ENCODE results near the gene KIAA1210. TPM values are rescaled to one million over a fixed set of nuclear protein-coding genes. Genes with fewer than 3 reads are reported as not detected.

Gene KIAA1210
- total RNA-seq, 6 experiments from 2014 or later = 0.02 TPM; not detected in 5

GRCh38 chrX:119072744-119073143 lies 54.9 kb downstream of the KIAA1210 start, which contains the start of gene CT47C1:
TSS of gene CT47C1 (plus strand) at chrX:119072993. CDS start at chrX:119073226, 233 bp downstream.
- Histone ChIP-seq H3K9me3 (no peaks in the 10 kb centered on the region), H3K27me3 (no peaks in the 10 kb centered on the region)
- no peak for ATAC-seq

GRCh38 chrX:119071381-119071780 lies 56.2 kb downstream of the KIAA1210 start:
- no peak overlapping the region for H3K27ac ChIP-seq
- no peak overlapping the region for H3K4me3 ChIP-seq
- H3K9me3 ChIP-seq = no peaks in the 10 kb centered on the region
- WGBS (ENCODE audit: insufficient coverage, low coverage, low lambda C conversion rate, missing lambda C conversion rate) = 33% methylated on average over 1 of the region's 2 CpGs
- no peak for TF ChIP-seq CTCF (IDR thresholded peaks at IDR 0.05)
- no peak for TF ChIP-seq POLR2A (IDR thresholded peaks at IDR 0.05)
- no peaks in the 10 kb centered on the region for H3K36me3 ChIP-seq
- intact Hi-C loops (cut with DNase I) = no loop called here
- H3K27me3 ChIP-seq = no peaks in the 10 kb centered on the region
- DNase-seq (no peak), ATAC-seq (no peak)
- H3K4me1 ChIP-seq = no peaks in the 10 kb centered on the region

More at GRCh38 chrX:119072744-119073143, 54.9 kb downstream of the KIAA1210 start, which contains the start of gene CT47C1:
- no peak for DNase-seq
- TF ChIP-seq POLR2A (IDR thresholded peaks at IDR 0.05) (no peak), CTCF (IDR thresholded peaks at IDR 0.05) (no peak)
- Histone ChIP-seq H3K4me3 (no peak within 1 kb of the TSS), H3K4me1 (no peaks in the 10 kb centered on the region), H3K36me3 (no peaks in the 10 kb centered on the region), H3K27ac (no peak within 1 kb of the TSS)
- WGBS (ENCODE audit: insufficient coverage, low coverage, low lambda C conversion rate, missing lambda C conversion rate) = 73% methylated on average over 5 of the region's 6 CpGs
- intact Hi-C loops (cut with DNase I) = no loop called here

- DNase-seq (no peak), ATAC-seq (no peak)
- no peak for TF ChIP-seq CTCF (IDR thresholded peaks at IDR 0.05)
- Histone ChIP-seq H3K27ac (no peak overlapping the region), H3K27me3 (no peaks in the 10 kb centered on the region), H3K9me3 (no peaks in the 10 kb centered on the region), H3K36me3 (no peaks in the 10 kb centered on the region), H3K4me1 (no peaks in the 10 kb centered on the region), H3K4me3 (no peak overlapping the region)
- intact Hi-C loops (cut with DNase I) = no loop called here
- 90% methylated on average over 1 of the region's 1 CpG for WGBS (ENCODE audit: insufficient coverage, low coverage, low lambda C conversion rate, missing lambda C conversion rate)
These were observed 57.9 kb downstream of the KIAA1210 start for GRCh38 chrX:119069762-119070161.

GRCh38 chrX:119069128-119069527 lies 58.5 kb downstream of the KIAA1210 start:
- no peak overlapping the region for H3K27ac ChIP-seq
- no peaks in the 10 kb centered on the region for H3K9me3 ChIP-seq
- intact Hi-C loops (cut with DNase I) = no loop called here
- no peaks in the 10 kb centered on the region for H3K27me3 ChIP-seq
- TF ChIP-seq POLR2A (IDR thresholded peaks at IDR 0.05) (no peak), CTCF (IDR thresholded peaks at IDR 0.05) (no peak)
- no peak for DNase-seq
- H3K4me1 ChIP-seq = no peaks in the 10 kb centered on the region
- H3K36me3 ChIP-seq = no peaks in the 10 kb centered on the region
- no peak overlapping the region for H3K4me3 ChIP-seq
- no peak for ATAC-seq
- WGBS (ENCODE audit: insufficient coverage, low coverage, low lambda C conversion rate, missing lambda C conversion rate) = 64% methylated on average over 1 of the region's 1 CpG

Measured in right lobe of liver (tissue), 6 donors.